ENCODE measurements around the gene PURA.

DNA sequence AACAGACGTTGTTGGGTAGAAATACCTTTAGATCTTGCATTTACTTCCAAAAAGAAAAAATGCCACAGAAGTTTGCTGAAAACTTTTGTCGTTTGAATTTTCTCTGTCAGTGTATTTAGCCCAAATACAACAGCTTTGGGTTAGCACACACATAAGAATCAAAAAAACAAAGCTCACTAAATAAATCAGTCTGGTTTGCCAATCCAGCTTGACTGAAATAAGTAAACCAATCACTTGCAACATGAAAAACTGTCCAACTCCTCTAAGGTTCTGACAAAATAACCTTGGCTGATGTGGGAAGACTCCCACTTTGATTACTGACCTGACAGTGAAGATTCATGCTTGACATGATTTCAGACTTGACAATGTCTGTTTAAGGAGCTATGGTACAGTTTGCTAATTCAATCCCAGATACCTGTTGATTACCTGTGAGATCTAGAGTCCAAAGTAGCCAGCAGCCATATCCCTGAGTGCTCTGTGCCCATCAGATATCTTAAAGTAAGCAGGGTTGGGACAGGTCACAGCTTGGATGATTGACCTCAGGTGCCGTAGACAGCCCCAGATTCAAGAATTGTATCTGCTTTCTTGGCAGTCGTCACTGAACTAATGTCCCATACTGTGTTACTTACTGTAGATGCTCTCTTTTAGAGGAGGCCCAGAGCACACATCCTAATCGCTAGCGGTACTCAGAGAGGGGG, 12.6 kb downstream of the PURA start:
- TF ChIP-seq, protein P1, sequence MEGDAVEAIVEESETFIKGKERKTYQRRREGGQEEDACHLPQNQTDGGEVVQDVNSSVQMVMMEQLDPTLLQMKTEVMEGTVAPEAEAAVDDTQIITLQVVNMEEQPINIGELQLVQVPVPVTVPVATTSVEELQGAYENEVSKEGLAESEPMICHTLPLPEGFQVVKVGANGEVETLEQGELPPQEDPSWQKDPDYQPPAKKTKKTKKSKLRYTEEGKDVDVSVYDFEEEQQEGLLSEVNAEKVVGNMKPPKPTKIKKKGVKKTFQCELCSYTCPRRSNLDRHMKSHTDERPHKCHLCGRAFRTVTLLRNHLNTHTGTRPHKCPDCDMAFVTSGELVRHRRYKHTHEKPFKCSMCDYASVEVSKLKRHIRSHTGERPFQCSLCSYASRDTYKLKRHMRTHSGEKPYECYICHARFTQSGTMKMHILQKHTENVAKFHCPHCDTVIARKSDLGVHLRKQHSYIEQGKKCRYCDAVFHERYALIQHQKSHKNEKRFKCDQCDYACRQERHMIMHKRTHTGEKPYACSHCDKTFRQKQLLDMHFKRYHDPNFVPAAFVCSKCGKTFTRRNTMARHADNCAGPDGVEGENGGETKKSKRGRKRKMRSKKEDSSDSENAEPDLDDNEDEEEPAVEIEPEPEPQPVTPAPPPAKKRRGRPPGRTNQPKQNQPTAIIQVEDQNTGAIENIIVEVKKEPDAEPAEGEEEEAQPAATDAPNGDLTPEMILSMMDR (conservative IDR thresholded peaks at IDR 0.05; ENCODE audit: low read depth, low read length), result no peak
- TF ChIP-seq EZH2 (IDR thresholded peaks at IDR 0.05; ENCODE audit: borderline replicate concordance, low read depth, low read length, poor library complexity, severe bottlenecking), result no peak

Measured in A673 (cell line).